AG04450 (cell line): ENCODE results near the gene VCL. TPM values are rescaled to one million over a fixed set of nuclear protein-coding genes. Genes with fewer than 3 reads are reported as not detected.
A peak's percentile ranks its signal among the peaks of the same experiment; 100 is the strongest.

ENCODE experiments used
- CTCF ChIA-PET: fragments of 300-600, 350-600 bp; formaldehyde crosslinking; extraction: SDS; loops from one replicate; lab custom pipeline; 2022; ENCODE audit warnings: antibody characterized with exemption, inconsistent platforms; lab: Charles Lee
- POLR2A ChIA-PET: fragments of 350-600 bp; formaldehyde crosslinking; extraction: SDS; loops from one replicate; lab custom pipeline; 2021; ENCODE audit warnings: antibody characterized with exemption, inconsistent platforms; lab: Yijun Ruan, JAX
- DNase-seq: peaks from one replicate; pipeline ENCODE4 v3.0.0-alpha.2; 2011; ENCODE audit warnings: low read depth, low spot score
- H3K27ac ChIP-seq: one replicate; pipeline ENCODE4 v1.5.1; 2012; ENCODE audit warnings: low read depth, low read length, control low read depth
- H3K27me3 ChIP-seq: one replicate; pipeline ENCODE4 v1.6.0; 2012; ENCODE audit warnings: low read length; ENCODE audit not compliant: control insufficient read depth, insufficient read depth
- H3K4me3 ChIP-seq: 2 replicates; pipeline ENCODE4 v1.5.1; 2011; ENCODE audit warnings: mild to moderate bottlenecking, low read depth, low read length, control low read depth
- H3K9me3 ChIP-seq: 2 replicates; pipeline ENCODE4 v1.5.1; 2012; ENCODE audit warnings: low read length; ENCODE audit not compliant: control insufficient read depth, insufficient read depth
- CTCF ChIP-seq: IDR thresholded peaks from 2 replicates; pipeline ENCODE4 v1.5.1; 2011; ENCODE audit warnings: low read depth, low read length, control low read depth, inconsistent platforms
- polyA plus RNA-seq: library from polyadenylated mRNA; depleted of rRNA; stranded (reverse); fragments of >200 nt; gene quantifications from 2 replicates; pipeline ENCODE4 v1.2.3, GENCODE V29; 2011

VCL gene
- polyA plus RNA-seq, 1 experiment, result 313 TPM

- POLR2A ChIA-PET, result interaction anchor here (1.5 kb wide), 1 partner anchor 30 kb away, joined by 5 read pairs; the partner anchor contains the start of gene VCL
- no peak for DNase-seq
Observed at GRCh38 chr10:73967022-73967429, 30.9 kb upstream of the VCL start.

DNA sequence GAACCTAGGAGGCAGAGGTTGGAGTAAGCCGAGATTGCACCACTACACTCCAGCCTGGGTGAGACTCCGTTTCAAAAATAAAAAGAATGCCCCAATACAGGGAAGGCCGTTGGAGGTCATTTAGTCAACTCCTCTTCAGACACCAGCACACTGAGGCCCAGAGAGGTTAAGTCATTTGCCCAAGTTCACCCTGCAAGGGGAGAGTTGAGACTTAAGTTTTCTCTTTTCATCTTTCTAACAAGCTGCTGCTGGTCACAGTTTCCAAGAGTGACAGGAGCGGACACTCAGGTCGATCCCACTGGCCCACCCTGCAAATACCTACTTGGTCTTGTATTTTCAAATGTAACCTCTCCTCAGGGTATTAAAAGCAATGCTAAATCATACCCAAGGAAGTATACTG is 30.4 kb upstream of the VCL start:
- no peak for TF ChIP-seq CTCF
- Histone ChIP-seq H3K4me3 (no peak overlapping the region), H3K9me3 (no peaks in the 10 kb centered on the region), H3K27ac (no peak overlapping the region), H3K27me3 (no peaks in the 10 kb centered on the region)
- ChIA-PET CTCF (interaction anchor here (1.6 to 3.2 kb wide), 3 partner anchors 11 to 80 kb away, joined by 4 to 16 read pairs (median 5); no protein-coding TSS in a partner anchor), POLR2A (interaction anchor here (1.5 kb wide), 1 partner anchor 30 kb away, joined by 5 read pairs; the partner anchor contains the start of gene VCL)
- DNase-seq, result no peak

More at GRCh38 chr10:73967022-73967429, 30.9 kb upstream of the VCL start:
- H3K27me3 ChIP-seq, result no peaks in the 10 kb centered on the region
- CTCF ChIA-PET, result interaction anchor here (1.6 to 3.2 kb wide), 3 partner anchors 10 to 79 kb away, joined by 4 to 16 read pairs (median 5); no protein-coding TSS in a partner anchor
- H3K27ac ChIP-seq, result peak overlapping the region; percentile 89
- H3K9me3 ChIP-seq, result no peaks in the 10 kb centered on the region
- no peak for TF ChIP-seq CTCF
- no peak overlapping the region for H3K4me3 ChIP-seq

DNA sequence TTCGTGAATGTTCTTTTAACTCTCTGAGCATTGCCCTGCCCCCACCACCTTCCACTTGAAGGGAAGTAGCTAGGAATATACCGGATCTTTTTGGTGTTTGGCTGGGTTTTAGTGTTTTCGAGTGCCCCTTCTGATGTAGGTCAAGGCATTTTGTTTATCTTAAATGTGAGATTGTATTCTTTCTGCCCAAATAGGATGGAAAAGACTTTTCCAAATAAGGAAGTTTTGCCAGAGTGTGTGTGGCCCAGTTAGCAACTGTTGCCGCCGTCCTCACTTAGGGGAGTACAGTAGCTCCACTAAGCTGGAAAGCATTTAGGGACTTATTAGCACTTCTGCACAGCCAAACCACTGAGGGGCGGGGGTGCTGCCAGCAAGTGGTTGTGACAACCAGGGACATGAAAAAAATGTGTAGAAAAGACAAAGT is 29.8 kb upstream of the VCL start:
- peak overlapping the region; percentile 21 for H3K27ac ChIP-seq
- no peak for DNase-seq
- no peaks in the 10 kb centered on the region for H3K27me3 ChIP-seq
- TF ChIP-seq CTCF, result no peak
- POLR2A ChIA-PET, result interaction anchor here (1.5 kb wide), 1 partner anchor 29 kb away, joined by 5 read pairs; the partner anchor contains the start of gene VCL
- H3K4me3 ChIP-seq, result no peak overlapping the region
- CTCF ChIA-PET, result interaction anchor here (0.6 to 3.2 kb wide), 3 partner anchors 11 to 82 kb away, joined by 3 to 16 read pairs (median 4); no protein-coding TSS in a partner anchor
- no peaks in the 10 kb centered on the region for H3K9me3 ChIP-seq

DNA sequence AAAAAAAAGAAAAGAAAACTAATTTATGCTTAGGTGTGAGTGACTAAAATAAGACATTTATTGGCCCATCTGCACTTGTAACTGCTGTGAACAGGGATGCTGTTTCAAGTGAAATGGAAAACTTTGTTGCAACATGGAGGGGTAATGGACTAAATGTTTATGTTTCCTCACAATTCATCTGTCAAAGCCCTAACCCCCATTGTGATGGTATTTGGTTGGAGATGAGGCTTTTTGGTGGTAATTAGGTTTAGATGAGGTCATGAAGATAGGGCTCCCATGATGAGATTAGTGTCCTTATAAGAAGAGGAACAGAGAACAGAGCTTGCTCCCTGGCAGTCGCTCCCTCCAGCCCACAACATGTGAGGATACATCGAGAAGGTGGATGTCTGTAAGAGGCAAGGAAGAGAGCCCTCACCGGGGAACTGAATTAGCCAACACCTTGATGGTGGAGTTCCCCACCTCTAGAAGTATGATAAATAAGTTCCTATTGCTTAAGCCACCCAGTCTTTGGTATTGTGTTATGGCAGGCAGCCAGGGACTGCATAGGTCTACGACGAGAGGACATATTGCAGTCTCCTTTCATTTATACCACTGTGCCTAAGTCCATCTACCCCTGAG is 28.6 kb upstream of the VCL start:
- TF ChIP-seq CTCF, result no peak
- Histone ChIP-seq H3K27ac (no peak overlapping the region), H3K27me3 (no peaks in the 10 kb centered on the region), H3K4me3 (no peak overlapping the region), H3K9me3 (no peaks in the 10 kb centered on the region)
- ChIA-PET CTCF (interaction anchor here (3.2 kb wide), 1 partner anchor 29 kb away, joined by 16 read pairs; no protein-coding TSS in a partner anchor), POLR2A (no interaction called here)
- DNase-seq, result no peak

- H3K27me3 ChIP-seq, result no peaks in the 10 kb centered on the region
- ChIA-PET CTCF (no interaction called here), POLR2A (no interaction called here)
- TF ChIP-seq CTCF, result no peak
- no peak for DNase-seq
- peaks cover 5% of the 10 kb centered on the region for H3K9me3 ChIP-seq
- no peak overlapping the region for H3K27ac ChIP-seq
- H3K4me3 ChIP-seq, result no peak overlapping the region
Observed at GRCh38 chr10:73970845-73971244, 27.1 kb upstream of the VCL start.
